ENCODE measurements around the gene CCDC86.

The CCDC86 gene

DNA sequence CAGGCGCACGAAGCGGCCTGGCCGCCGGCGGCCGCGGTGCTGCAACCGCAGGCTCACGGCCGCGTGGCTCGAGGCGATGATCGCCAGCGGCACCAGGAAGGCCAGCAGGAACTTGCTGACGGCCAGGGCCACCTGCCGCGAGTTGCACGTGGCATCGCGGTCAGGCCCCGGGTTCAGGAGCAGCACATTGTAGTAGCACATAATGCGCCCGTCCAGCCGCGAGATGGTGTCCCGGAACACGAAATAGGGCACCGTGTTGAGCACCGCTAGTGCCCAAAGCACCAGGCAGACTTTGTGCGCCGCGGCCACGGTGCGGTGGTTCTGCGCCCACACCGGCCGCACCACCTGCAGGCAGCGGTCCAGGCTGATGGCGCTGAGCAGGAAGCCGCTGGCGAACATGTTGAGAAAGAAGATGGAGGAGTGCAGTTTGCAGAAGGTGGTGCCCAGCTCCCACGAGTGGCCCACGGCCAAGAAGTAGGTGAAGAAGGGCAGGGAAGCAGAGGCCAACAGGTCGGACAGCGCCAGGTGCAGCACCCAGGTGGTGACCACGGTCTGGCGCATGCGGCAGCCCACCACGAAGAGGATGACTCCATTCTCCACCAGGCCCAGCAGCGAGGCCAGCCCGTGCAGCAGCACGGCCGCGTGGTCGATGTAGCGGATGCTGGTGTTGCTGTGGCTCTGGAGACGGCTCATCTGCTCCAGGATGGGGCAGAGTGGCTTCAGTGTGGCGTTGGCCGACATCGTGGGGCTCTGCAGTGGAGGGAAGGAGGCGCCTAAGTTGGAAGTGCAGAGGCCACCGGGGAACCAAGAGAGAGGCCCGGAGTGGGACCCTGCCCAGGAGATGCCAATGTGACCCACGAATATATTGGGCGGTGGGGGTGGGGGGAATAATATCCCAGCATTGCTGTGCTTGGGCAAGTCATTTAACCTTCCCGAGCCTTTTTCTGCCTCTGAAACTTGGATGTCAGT is 11.4 kb downstream of the CCDC86 start:
- Histone ChIP-seq H3K4me1 (ENCODE audit: control insufficient read depth in 2 of 2, insufficient read depth in 2 of 2, low read length in 2 of 2) (peaks cover 10 to 24% of the 10 kb centered on the region in 2 donors), H3K36me3 (ENCODE audit: control insufficient read depth in 2 of 2, insufficient read depth in 2 of 2, low read length in 2 of 2) (peaks cover 17 to 28% of the 10 kb centered on the region in 2 donors), H3K27me3 (ENCODE audit: control insufficient read depth in 2 of 2, insufficient read depth in 2 of 2, low read length in 2 of 2) (no peaks in the 10 kb centered on the region), H3K9me3 (ENCODE audit: control insufficient read depth in 2 of 2, low read length in 2 of 2) (no peaks in the 10 kb centered on the region), H3K4me3 (ENCODE audit: low read length in 2 of 2) (peak overlapping the region; percentile 60 to 65), H3K27ac (ENCODE audit: low read depth in 2 of 2, low read length in 2 of 2) (peak overlapping the region; percentile 58 to 79), H3K9ac (ENCODE audit: low read depth in 1 of 2, low read length in 2 of 2) (peak overlapping the region in 1 of 2 donors; percentile 59)

DNA sequence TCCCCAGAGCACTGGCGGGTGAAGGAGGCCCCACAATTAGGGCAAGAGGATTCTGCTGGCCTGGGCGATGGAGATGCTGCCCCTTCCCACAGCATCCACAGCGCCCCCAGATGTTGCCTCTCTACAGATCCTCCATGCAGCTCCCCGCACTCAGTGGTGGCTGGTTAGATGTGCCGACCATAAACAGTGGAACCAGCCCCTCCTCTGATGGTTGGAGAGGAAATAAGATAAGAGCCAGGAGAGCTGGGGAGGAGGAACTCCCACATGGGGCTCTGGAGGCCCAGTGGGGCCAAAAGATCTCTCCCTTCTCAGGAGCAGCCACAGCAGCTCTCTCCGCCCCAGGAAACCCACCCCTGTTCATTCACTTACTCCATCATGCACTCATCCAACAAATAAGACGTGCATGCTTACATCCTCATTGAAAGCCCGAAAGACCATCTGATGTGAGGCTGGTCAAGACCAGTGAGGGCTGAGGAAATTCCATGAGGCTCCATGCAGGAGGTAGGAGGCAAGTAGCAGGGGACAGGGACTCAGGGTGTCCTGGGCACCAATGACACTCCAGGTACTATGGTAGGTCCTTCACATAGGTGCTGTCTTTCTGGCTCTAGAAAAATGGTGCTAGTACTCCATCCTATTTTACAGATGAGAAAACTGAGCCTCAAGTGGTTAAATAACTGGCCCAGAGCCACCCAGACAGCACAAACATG is 12.4 kb downstream of the CCDC86 start:
- H3K4me1 ChIP-seq (ENCODE audit: control insufficient read depth in 2 of 2, insufficient read depth in 2 of 2, low read length in 2 of 2): peaks cover 10 to 24% of the 10 kb centered on the region in 2 donors
- no peaks in the 10 kb centered on the region for H3K27me3 ChIP-seq (ENCODE audit: control insufficient read depth in 2 of 2, insufficient read depth in 2 of 2, low read length in 2 of 2)
- no peaks in the 10 kb centered on the region for H3K9me3 ChIP-seq (ENCODE audit: control insufficient read depth in 2 of 2, low read length in 2 of 2)
- peak overlapping the region in 1 of 2 donors; percentile 44 for H3K9ac ChIP-seq (ENCODE audit: low read depth in 1 of 2, low read length in 2 of 2)
- H3K4me3 ChIP-seq (ENCODE audit: low read length in 2 of 2): peak overlapping the region in 1 of 2 donors; percentile 68
- no peak overlapping the region for H3K27ac ChIP-seq (ENCODE audit: low read depth in 2 of 2, low read length in 2 of 2)
- H3K36me3 ChIP-seq (ENCODE audit: control insufficient read depth in 2 of 2, insufficient read depth in 2 of 2, low read length in 2 of 2): peaks cover 12 to 20% of the 10 kb centered on the region in 2 donors

DNA sequence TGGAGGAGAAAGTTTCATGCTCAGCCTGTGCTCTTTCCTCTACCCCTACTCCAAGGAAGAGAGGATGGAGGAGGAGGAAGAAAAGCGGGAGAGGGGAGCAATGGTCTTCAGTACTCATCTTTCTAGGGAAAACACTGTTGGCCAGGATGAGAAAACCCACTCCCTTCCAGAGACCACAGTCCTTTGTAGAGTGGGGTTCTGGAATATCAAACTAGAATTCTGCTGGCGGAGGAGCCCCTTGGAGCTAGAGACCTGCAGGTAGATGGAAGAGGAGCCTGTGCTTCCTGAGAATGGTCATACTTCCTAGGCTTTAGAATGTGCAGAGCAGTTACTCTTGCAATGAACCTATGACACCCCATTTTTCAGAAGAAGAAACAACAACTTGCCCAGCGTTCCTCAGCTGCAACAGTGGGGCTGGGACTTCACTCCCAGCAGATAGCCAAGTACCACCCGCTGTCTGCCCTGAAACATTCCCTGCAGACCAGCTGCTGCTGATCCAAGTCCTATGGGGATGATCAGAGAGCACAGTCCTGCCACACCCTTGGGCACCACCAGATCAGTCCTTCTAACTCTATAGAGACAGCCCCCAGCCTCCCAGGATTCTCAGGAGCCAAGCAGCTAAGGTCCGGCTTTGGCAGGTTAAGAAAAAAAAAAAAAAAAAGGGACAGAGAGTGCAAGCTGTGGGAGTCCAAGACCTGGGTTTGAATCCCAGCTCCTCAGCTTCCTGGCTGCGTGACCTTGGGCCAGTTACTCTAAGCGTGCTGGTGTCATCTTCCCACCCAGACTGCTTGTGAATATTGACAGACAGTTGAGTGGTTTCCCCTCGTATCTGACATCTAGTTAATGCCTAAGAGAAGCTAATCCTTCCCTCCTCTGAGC is 13.2 kb downstream of the CCDC86 start:
- Histone ChIP-seq H3K4me1 (ENCODE audit: control insufficient read depth in 2 of 2, insufficient read depth in 2 of 2, low read length in 2 of 2) (peaks cover 10 to 24% of the 10 kb centered on the region in 2 donors), H3K4me3 (ENCODE audit: low read length in 2 of 2) (peak overlapping the region; percentile 31 to 68)

DNA sequence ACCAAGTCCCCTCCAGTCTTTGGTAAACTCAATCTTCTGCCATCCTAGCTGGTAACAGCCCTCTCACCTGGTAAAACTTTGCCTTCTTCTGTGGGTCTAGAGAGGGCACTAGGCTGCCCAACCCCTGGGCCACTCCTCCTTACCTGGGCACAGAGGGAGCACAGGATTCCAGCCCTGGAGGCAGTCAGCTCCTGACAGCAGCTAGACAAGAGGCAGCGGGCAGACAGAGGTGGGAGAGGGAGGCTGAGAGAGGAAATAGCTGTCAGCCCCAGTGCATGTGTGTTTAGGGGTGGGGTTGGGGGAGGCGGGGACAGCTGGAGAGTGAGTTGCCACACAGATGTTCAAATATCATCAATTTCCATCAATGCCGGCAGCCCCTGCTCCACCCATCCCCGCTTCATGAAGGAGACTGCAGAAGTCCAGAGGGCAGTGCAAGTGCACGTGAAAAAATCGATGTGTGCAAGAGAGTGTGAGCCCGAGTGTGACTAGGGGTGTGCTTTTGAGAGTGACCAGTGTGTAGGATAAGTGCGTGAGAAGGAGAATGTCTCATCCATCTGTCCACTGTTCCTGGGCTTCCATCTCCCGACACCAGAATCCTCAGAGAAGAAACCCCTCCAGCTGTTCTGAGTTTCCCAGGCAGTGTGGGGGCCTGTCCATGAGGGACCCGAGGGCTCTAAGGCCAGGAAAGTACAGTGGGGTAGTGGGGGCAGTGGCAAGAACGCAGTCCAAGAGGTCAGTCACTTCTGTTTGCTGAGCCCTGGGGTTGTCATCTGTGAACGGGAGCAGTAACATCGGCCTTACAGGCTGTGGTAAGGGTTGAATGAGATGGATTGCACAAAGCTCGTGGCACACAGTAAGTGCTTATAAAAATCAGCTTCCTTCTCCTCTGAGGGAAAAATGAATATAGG is 14.1 kb downstream of the CCDC86 start, which contains the start of gene PTGDR2:
PTGDR2 (minus strand) TSS at position 225 of the 908 bp plus-strand sequence. CDS start 2,228 bp downstream, outside the sequence.
- H3K36me3 ChIP-seq (ENCODE audit: control insufficient read depth in 2 of 2, insufficient read depth in 2 of 2, low read length in 2 of 2): peaks cover 4 to 8% of the 10 kb centered on the region in 2 donors
- H3K9ac ChIP-seq (ENCODE audit: low read depth in 1 of 2, low read length in 2 of 2): peak within 1 kb of the TSS; percentile 41 to 53
- no peaks in the 10 kb centered on the region for H3K9me3 ChIP-seq (ENCODE audit: control insufficient read depth in 2 of 2, low read length in 2 of 2)
- peaks cover 10 to 24% of the 10 kb centered on the region in 2 donors for H3K4me1 ChIP-seq (ENCODE audit: control insufficient read depth in 2 of 2, insufficient read depth in 2 of 2, low read length in 2 of 2)
- peak within 1 kb of the TSS; percentile 31 to 68 for H3K4me3 ChIP-seq (ENCODE audit: low read length in 2 of 2)
- H3K27ac ChIP-seq (ENCODE audit: low read depth in 2 of 2, low read length in 2 of 2): peak within 1 kb of the TSS; percentile 36 to 61
- no peaks in the 10 kb centered on the region for H3K27me3 ChIP-seq (ENCODE audit: control insufficient read depth in 2 of 2, insufficient read depth in 2 of 2, low read length in 2 of 2)

More for the DNA sequence above, 13.2 kb downstream of the CCDC86 start:
- Histone ChIP-seq H3K9ac (ENCODE audit: low read depth in 1 of 2, low read length in 2 of 2) (peak overlapping the region; percentile 44 to 53), H3K27me3 (ENCODE audit: control insufficient read depth in 2 of 2, insufficient read depth in 2 of 2, low read length in 2 of 2) (no peaks in the 10 kb centered on the region), H3K36me3 (ENCODE audit: control insufficient read depth in 2 of 2, insufficient read depth in 2 of 2, low read length in 2 of 2) (peaks cover 10 to 14% of the 10 kb centered on the region in 2 donors), H3K27ac (ENCODE audit: low read depth in 2 of 2, low read length in 2 of 2) (peak overlapping the region; percentile 36 to 61), H3K9me3 (ENCODE audit: control insufficient read depth in 2 of 2, low read length in 2 of 2) (no peaks in the 10 kb centered on the region)

DNA sequence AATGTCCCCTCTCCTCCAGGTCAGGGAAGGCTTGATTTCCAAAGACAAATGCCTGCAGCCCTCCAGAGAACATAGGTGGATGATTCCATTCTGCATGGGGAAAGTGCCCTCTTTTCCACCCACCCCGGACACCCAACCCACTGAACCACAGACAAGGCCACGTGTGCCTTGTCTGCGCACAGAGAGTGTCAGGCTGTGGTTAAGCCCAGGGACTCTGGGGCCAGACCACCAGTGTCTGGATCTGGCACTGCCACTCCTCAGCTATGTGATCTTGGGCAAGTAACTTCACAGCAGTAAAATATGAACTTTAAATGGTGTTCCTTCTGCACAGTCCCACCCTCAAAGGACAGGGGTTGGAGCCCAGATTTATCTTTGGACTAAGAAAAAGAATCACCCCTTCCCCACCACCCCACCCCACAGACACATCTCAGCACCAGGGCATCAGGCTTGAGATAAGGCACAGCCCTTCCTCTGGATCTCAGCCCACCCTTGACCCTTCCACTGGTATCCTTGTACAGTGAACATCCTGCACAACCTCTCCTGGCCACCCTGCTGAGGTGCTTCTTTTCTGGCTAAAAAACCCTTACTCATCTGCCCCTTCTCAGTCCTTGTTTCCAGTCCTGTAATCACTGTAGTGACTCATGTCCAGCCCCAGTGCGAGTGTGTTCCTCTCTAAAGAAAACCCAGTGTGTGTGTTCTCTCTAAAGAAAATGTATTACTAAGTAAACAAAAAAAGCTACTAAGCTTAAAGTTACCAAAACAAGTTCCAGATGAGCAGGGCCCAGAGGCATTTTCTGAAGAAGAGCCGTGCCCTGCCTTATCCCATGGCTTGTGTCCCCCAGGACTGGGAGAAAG is 15.7 kb downstream of the CCDC86 start:
- H3K9me3 ChIP-seq (ENCODE audit: control insufficient read depth in 2 of 2, low read length in 2 of 2): no peaks in the 10 kb centered on the region
- no peaks in the 10 kb centered on the region for H3K36me3 ChIP-seq (ENCODE audit: control insufficient read depth in 2 of 2, insufficient read depth in 2 of 2, low read length in 2 of 2)
- no peak overlapping the region for H3K4me3 ChIP-seq (ENCODE audit: low read length in 2 of 2)
- H3K27ac ChIP-seq (ENCODE audit: low read depth in 2 of 2, low read length in 2 of 2): peak overlapping the region; percentile 49 to 58
- peaks cover 3 to 18% of the 10 kb centered on the region in 2 donors for H3K4me1 ChIP-seq (ENCODE audit: control insufficient read depth in 2 of 2, insufficient read depth in 2 of 2, low read length in 2 of 2)
- H3K27me3 ChIP-seq (ENCODE audit: control insufficient read depth in 2 of 2, insufficient read depth in 2 of 2, low read length in 2 of 2): no peaks in the 10 kb centered on the region
- H3K9ac ChIP-seq (ENCODE audit: low read depth in 1 of 2, low read length in 2 of 2): no peak overlapping the region

DNA sequence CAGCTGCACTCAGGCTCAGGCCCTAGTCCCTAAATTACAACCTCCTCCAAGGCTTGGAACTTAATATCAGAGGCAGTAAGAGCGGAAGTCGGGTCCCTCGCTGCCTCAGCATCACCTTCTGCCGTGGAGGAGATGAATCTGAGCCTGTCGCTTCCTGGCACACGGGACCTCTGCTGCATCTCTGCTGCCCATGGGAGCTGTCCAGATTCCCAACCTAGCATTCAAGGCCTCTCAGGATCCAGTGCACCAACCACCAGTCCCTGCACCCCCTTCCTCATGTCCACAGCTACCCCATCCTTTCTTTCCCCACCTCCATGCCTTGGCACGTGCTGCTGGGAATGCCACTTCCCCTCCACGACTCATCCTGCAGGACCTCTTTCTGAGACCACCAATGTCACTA is 16.3 kb downstream of the CCDC86 start:
- H3K36me3 ChIP-seq (ENCODE audit: control insufficient read depth in 2 of 2, insufficient read depth in 2 of 2, low read length in 2 of 2): no peaks in the 10 kb centered on the region
- peak overlapping the region; percentile 26 to 58 for H3K27ac ChIP-seq (ENCODE audit: low read depth in 2 of 2, low read length in 2 of 2)
- H3K9ac ChIP-seq (ENCODE audit: low read depth in 1 of 2, low read length in 2 of 2): peak overlapping the region in 1 of 2 donors; percentile 4
- H3K27me3 ChIP-seq (ENCODE audit: control insufficient read depth in 2 of 2, insufficient read depth in 2 of 2, low read length in 2 of 2): no peaks in the 10 kb centered on the region
- H3K9me3 ChIP-seq (ENCODE audit: control insufficient read depth in 2 of 2, low read length in 2 of 2): no peaks in the 10 kb centered on the region
- no peak overlapping the region for H3K4me3 ChIP-seq (ENCODE audit: low read length in 2 of 2)
- H3K4me1 ChIP-seq (ENCODE audit: control insufficient read depth in 2 of 2, insufficient read depth in 2 of 2, low read length in 2 of 2): peaks cover 0 to 13% of the 10 kb centered on the region in 2 donors

DNA sequence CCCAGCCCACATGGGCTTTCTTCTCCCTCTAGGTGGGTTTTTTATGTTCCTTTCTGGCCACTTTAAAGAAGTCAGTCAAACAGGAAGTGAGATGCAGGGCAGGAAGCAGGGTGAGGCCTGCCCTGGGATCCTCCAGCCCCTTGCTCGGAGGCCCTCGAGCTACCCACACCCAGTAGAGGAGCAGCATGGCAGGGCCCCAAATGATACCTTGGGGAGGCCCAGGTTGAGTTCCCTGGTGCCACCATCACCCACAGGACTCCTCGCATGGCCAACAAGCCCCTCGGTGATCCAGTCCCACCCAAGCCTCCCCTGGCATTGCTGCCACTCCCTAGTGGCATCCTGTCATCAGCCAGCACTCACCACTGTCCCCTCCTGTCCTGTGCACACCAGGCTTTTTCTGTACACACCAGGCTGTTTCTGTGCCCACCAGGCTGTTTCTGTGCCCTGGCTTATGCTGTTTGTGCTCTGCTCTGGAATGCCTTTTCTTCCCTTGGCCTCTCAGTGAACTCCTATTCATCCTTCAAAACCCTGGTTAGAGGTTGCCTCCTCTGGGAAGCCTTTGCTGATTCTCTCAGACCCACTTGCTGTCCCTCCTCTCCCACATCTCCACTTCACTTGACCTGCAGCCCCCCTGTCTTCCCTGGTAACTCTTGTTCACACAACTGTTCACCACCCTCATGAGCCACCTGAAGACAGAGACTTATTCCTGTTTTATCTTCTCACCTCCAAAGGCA is 17.0 kb downstream of the CCDC86 start:
- Histone ChIP-seq H3K4me3 (ENCODE audit: low read length in 2 of 2) (no peak overlapping the region), H3K9ac (ENCODE audit: low read depth in 1 of 2, low read length in 2 of 2) (no peak overlapping the region), H3K36me3 (ENCODE audit: control insufficient read depth in 2 of 2, insufficient read depth in 2 of 2, low read length in 2 of 2) (no peaks in the 10 kb centered on the region), H3K27me3 (ENCODE audit: control insufficient read depth in 2 of 2, insufficient read depth in 2 of 2, low read length in 2 of 2) (no peaks in the 10 kb centered on the region), H3K27ac (ENCODE audit: low read depth in 2 of 2, low read length in 2 of 2) (peak overlapping the region in 1 of 2 donors; percentile 58), H3K4me1 (ENCODE audit: control insufficient read depth in 2 of 2, insufficient read depth in 2 of 2, low read length in 2 of 2) (peaks cover 0 to 10% of the 10 kb centered on the region in 2 donors), H3K9me3 (ENCODE audit: control insufficient read depth in 2 of 2, low read length in 2 of 2) (no peaks in the 10 kb centered on the region)
